OCI-LY1 (cell line): ENCODE data around the gene NT5C3A.
"Not testable (repeated sequence)": the region's sequence is repeated elsewhere in the genome, so short reads cannot be mapped to it uniquely, and the experiment has no call there.

Experiments
- H2AFZ ChIP-seq: fragments of 200-600 bp; sonication (generic), shearing (Covaris generic); 2 replicates; pipeline ENCODE4 v1.6.0; 2014; ENCODE audit warnings: antibody characterized with exemption, mild to moderate bottlenecking, low read length
- H3F3A ChIP-seq: fragments of 200-600 bp; sonication (generic), shearing (Covaris generic); 2 replicates; pipeline ENCODE4 v1.6.0; 2014; ENCODE audit warnings: mild to moderate bottlenecking, antibody characterized with exemption, low read length, moderate library complexity; ENCODE audit not compliant: insufficient read depth
- H3K27ac ChIP-seq: fragments of 200-600 bp; sonication (generic); 2 replicates; pipeline ENCODE4 v1.5.1; 2014; ENCODE audit warnings: low read length, mixed run types, mild to moderate bottlenecking, low read depth; ENCODE audit not compliant: poor library complexity, severe bottlenecking
- H3K27me3 ChIP-seq: fragments of 200-600 bp; sonication (generic); 2 replicates; pipeline ENCODE4 v1.6.0; 2014; ENCODE audit warnings: antibody characterized with exemption, mild to moderate bottlenecking, low read length, moderate library complexity; ENCODE audit not compliant: insufficient read depth
- H3K36me3 ChIP-seq: fragments of 200-600 bp; sonication (generic); 2 replicates; pipeline ENCODE4 v1.6.1; 2014; ENCODE audit warnings: mild to moderate bottlenecking, antibody characterized with exemption, low read length, moderate library complexity, mixed read lengths; ENCODE audit not compliant: insufficient read depth
- H3K4me1 ChIP-seq: fragments of 200-600 bp; sonication (generic); 2 replicates; pipeline ENCODE4 v1.5.1; 2014; ENCODE audit warnings: mild to moderate bottlenecking, low read length, moderate library complexity; ENCODE audit not compliant: insufficient read depth, severe bottlenecking
- H3K4me2 ChIP-seq: fragments of 200-600 bp; sonication (generic), shearing (Covaris generic); 2 replicates; pipeline ENCODE4 v1.6.1; 2014; ENCODE audit warnings: low read length
- H3K4me3 ChIP-seq: fragments of 200-600 bp; sonication (generic); 2 replicates; pipeline ENCODE4 v1.5.1; 2014; ENCODE audit warnings: low read length, low read depth, mild to moderate bottlenecking, mixed read lengths; ENCODE audit not compliant: poor library complexity, severe bottlenecking
- H3K79me2 ChIP-seq: fragments of 200-600 bp; shearing (Covaris generic); 2 replicates; pipeline ENCODE4 v1.6.1; 2016; ENCODE audit warnings: mixed run types, low read length, mixed read lengths; ENCODE audit not compliant: insufficient read depth
- H3K9ac ChIP-seq: fragments of 200-600 bp; sonication (generic), shearing (Covaris generic); 2 replicates; pipeline ENCODE4 v1.6.1; 2014; ENCODE audit warnings: mild to moderate bottlenecking, low read length, mixed read lengths
- H3K9me2 ChIP-seq: fragments of 200-600 bp; sonication (generic), shearing (Covaris generic); 2 replicates; pipeline ENCODE4 v1.6.1; 2014; ENCODE audit warnings: low read depth, mild to moderate bottlenecking, low read length, mixed read lengths
- H3K9me3 ChIP-seq: fragments of 200-600 bp; shearing (Covaris generic); 2 replicates; pipeline ENCODE4 v1.6.1; 2014; ENCODE audit warnings: low read length, mixed read lengths
- H4K20me1 ChIP-seq: fragments of 200-600 bp; sonication (generic), shearing (Covaris generic); 2 replicates; pipeline ENCODE4 v1.6.0; 2016; ENCODE audit warnings: mild to moderate bottlenecking, low read length; ENCODE audit not compliant: insufficient read depth

NT5C3A gene

DNA sequence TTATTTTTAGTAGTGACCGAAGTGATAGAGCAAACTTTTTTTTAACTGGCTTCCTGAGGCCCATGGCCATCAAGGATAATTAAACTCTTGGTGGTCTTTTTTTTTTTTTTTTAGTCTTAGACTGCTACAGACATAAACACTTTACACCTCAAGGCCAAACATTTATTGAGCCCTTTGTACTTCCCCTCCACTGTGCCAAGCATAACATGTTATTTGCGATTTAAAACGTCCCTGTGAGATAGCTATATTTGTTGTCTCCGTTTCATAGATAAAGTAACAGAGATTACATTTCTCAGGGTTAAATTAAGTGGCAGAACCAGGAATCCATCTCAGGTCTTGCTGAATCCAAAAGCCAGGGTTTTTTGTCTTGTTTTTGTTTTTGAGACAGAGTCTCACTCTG lies 63.2 kb downstream of the NT5C3A start:
- H3K4me2 ChIP-seq: not testable (repeated sequence)

DNA sequence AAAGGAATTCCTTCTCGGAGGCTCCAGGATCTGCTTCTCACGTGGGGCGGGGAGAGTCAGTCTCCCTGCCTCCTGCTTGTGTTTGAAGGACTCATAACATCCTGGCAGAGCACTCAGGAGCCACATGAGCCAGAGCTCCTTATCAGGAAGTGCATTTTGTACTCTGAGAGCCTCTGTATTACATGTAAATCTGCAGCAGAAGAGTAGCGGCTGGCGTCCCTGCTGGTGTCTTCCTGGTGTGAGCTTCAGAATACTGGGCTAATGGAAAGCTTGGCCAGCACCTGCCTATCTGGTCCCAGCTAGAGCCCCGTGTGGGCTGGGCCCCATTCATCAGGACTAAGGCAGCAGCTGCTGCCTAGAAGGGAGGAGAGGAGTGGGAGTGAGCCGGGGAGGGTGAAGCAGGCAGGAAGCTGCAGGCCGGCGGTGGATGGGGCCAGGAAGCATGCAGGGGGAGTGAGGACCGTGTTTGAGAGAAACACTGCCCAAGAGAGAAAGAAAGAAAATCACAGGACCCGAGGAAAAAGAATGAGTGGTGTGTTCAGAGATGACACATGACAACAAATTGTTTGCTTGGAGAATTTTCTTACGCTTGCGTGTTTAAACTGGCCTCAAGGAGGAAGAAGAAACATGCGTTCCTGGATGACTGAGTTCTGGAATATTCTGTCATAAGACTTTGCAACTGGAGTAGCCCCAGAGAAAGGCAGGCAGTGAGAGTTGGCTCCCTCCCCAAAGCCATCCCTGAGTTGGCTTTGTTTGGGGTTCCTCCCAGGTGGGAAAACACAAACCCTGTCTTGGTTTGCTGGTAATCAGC lies 64.0 kb downstream of the NT5C3A start:
- not testable (repeated sequence) for H2AFZ ChIP-seq

More for the DNA sequence above, 63.2 kb downstream of the NT5C3A start:
- not testable (repeated sequence) for H3K4me1 ChIP-seq, H3F3A ChIP-seq, H3K9me2 ChIP-seq, H3K79me2 ChIP-seq, H4K20me1 ChIP-seq, H2AFZ ChIP-seq, H3K9me3 ChIP-seq, H3K27me3 ChIP-seq, H3K4me3 ChIP-seq, H3K27ac ChIP-seq, H3K36me3 ChIP-seq, H3K9ac ChIP-seq

DNA sequence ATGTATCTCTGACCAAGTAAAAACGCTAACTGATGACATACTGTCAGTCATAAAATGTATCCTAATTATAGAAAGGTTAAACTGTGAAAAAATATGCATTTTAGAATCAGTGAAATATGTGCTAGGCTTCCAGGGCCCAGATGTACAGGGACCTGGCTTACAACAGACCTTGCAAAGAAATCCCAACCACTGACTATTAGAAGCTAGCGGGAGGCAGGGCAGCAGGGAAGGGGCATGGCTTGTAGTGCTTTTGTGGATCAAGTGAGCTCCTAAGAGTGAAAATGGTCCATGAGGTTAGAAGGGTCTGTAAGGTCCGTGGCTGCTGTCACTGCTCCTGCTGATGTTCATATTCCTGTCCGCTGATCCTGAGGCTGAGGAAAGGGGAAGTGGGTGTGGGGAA lies 64.6 kb downstream of the NT5C3A start:
- not testable (repeated sequence) for H3K9me2 ChIP-seq, H3K27me3 ChIP-seq, H3K79me2 ChIP-seq, H3K36me3 ChIP-seq, H3K27ac ChIP-seq, H3K4me2 ChIP-seq, H4K20me1 ChIP-seq, H3K9me3 ChIP-seq, H3K4me1 ChIP-seq, H3K4me3 ChIP-seq, H3F3A ChIP-seq, H2AFZ ChIP-seq, H3K9ac ChIP-seq

More for the DNA sequence above, 64.0 kb downstream of the NT5C3A start:
- H3K27me3 ChIP-seq, H3K9me2 ChIP-seq, H3K79me2 ChIP-seq, H3K4me2 ChIP-seq, H3F3A ChIP-seq, H3K9me3 ChIP-seq, H3K4me3 ChIP-seq, H3K36me3 ChIP-seq, H4K20me1 ChIP-seq, H3K9ac ChIP-seq, H3K27ac ChIP-seq, H3K4me1 ChIP-seq: not testable (repeated sequence)

DNA sequence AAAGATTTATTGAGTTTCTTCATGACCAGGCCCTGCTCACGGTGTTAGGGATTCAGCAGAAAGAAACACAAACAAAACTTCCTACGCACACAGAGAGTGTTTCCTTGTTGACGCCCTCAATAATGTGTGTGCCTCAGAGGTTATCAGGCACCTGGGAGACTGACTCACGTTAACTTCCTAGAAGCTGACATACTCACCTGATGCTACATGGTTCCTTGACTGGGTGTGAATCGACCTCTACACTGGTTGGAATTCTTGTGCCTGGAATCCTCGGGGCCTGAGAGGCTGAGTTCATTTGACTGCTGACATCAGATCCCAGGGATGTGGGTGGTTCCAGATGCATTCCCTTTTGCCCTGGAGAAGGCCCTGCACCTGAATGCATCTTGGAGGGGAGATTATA lies 69.8 kb downstream of the NT5C3A start:
- H3K4me3 ChIP-seq, H3K4me1 ChIP-seq, H3K9ac ChIP-seq, H3K79me2 ChIP-seq, H3K4me2 ChIP-seq, H3F3A ChIP-seq, H3K27me3 ChIP-seq, H3K9me3 ChIP-seq, H2AFZ ChIP-seq, H3K27ac ChIP-seq, H3K36me3 ChIP-seq, H4K20me1 ChIP-seq, H3K9me2 ChIP-seq: not testable (repeated sequence)

DNA sequence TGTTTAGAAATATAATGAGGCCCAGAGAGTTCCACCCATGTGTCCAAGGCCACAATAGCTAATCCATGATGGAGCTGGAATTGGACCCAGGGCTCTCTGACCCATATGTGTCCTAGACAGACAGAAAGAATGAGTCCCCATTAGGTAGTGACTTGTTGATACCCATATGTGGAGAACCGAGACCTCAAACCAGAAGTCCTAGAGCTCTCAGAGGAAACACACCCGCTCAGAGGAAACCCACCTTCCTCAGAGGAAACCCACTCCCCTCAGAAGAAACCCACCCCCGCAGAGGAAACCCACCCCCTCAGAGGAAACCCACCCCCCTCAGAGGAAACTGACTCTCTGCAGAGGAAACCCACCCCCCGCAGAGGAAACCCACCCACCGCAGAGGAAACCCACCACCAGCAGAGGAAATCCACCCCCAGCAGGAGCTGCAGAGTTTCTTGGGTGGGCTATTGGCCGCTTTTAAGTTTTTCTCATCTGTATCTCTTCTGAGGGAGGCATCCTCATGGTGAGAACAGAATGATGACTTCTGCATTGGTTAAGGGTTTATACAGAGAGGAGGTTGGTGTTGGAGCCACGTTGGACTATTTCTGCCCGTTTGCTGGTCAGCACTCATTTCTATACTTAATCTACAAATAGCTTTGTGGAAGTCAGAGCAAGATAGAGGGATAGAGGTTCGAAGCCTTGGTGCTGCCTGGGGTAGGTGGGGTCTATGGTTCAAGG lies 70.4 kb downstream of the NT5C3A start:
- not testable (repeated sequence) for H3K4me1 ChIP-seq, H2AFZ ChIP-seq, H3K4me2 ChIP-seq

DNA sequence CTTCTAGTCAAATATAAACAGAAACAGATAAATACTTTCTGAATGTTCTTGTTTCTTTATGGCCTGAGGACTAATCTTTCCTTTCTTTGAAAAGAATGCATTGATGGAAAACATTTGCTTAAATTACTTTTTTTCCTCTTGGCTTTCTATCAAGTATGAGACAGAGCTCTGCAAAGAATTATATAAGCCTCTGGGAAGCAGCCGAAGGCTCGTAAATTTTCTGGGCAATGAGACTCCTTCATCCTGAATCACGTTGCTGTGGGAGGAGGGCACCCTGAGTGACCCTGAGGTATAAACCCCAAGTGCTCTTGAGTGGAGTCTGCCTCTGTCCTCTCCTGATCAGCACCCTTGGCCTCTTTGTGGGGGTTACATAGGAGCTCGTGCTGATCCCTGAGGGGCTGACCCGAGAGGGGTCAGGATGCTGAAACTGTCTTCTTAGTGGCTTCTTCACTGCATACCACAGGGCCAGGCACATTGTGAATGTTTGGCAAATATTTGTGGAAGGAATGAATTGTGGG lies 71.4 kb downstream of the NT5C3A start:
- H3K9ac ChIP-seq, H4K20me1 ChIP-seq, H3K79me2 ChIP-seq, H3K4me1 ChIP-seq, H3K9me2 ChIP-seq, H2AFZ ChIP-seq, H3K9me3 ChIP-seq, H3K27me3 ChIP-seq, H3F3A ChIP-seq, H3K27ac ChIP-seq, H3K4me3 ChIP-seq, H3K4me2 ChIP-seq, H3K36me3 ChIP-seq: not testable (repeated sequence)

More for the DNA sequence above, 70.4 kb downstream of the NT5C3A start:
- not testable (repeated sequence) for H3K9me2 ChIP-seq, H3K27me3 ChIP-seq, H3K9ac ChIP-seq, H3K9me3 ChIP-seq, H3K27ac ChIP-seq, H3F3A ChIP-seq, H3K79me2 ChIP-seq, H3K4me3 ChIP-seq, H4K20me1 ChIP-seq, H3K36me3 ChIP-seq

DNA sequence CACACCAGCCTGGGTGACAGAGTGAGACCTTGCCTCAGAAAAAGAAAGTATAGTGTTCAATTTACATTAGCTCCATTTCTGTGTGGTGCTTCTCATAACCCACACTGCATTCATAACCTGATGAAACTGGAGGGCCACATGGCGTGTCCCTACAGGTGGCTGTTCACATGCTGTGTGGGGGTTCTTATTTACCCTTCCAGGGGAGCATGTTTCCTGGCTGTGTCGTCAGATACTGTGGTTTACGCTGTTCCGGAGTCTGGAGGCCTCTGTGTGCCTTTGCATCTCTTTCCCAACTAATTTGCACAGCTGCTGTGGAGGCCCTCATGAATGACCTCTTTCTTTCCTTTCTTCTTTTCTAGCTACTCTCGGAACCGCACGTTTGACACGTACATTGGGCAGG lies 74.4 kb downstream of the NT5C3A start:
- H3K9me2 ChIP-seq, H4K20me1 ChIP-seq, H3K79me2 ChIP-seq, H3K27me3 ChIP-seq, H2AFZ ChIP-seq, H3K9me3 ChIP-seq, H3K4me3 ChIP-seq, H3K9ac ChIP-seq, H3K27ac ChIP-seq, H3K4me2 ChIP-seq, H3K4me1 ChIP-seq, H3F3A ChIP-seq, H3K36me3 ChIP-seq: not testable (repeated sequence)
